ENCODE results near the gene DISP1. TPM values are rescaled to one million over a fixed set of nuclear protein-coding genes. Genes with fewer than 3 reads are reported as not detected.

Gene DISP1, protein sequence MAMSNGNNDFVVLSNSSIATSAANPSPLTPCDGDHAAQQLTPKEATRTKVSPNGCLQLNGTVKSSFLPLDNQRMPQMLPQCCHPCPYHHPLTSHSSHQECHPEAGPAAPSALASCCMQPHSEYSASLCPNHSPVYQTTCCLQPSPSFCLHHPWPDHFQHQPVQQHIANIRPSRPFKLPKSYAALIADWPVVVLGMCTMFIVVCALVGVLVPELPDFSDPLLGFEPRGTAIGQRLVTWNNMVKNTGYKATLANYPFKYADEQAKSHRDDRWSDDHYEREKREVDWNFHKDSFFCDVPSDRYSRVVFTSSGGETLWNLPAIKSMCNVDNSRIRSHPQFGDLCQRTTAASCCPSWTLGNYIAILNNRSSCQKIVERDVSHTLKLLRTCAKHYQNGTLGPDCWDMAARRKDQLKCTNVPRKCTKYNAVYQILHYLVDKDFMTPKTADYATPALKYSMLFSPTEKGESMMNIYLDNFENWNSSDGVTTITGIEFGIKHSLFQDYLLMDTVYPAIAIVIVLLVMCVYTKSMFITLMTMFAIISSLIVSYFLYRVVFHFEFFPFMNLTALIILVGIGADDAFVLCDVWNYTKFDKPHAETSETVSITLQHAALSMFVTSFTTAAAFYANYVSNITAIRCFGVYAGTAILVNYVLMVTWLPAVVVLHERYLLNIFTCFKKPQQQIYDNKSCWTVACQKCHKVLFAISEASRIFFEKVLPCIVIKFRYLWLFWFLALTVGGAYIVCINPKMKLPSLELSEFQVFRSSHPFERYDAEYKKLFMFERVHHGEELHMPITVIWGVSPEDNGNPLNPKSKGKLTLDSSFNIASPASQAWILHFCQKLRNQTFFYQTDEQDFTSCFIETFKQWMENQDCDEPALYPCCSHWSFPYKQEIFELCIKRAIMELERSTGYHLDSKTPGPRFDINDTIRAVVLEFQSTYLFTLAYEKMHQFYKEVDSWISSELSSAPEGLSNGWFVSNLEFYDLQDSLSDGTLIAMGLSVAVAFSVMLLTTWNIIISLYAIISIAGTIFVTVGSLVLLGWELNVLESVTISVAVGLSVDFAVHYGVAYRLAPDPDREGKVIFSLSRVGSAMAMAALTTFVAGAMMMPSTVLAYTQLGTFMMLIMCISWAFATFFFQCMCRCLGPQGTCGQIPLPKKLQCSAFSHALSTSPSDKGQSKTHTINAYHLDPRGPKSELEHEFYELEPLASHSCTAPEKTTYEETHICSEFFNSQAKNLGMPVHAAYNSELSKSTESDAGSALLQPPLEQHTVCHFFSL (N-terminal part only)
- 1.6 and 2.6 TPM in 2 replicates for total RNA-seq

DNA sequence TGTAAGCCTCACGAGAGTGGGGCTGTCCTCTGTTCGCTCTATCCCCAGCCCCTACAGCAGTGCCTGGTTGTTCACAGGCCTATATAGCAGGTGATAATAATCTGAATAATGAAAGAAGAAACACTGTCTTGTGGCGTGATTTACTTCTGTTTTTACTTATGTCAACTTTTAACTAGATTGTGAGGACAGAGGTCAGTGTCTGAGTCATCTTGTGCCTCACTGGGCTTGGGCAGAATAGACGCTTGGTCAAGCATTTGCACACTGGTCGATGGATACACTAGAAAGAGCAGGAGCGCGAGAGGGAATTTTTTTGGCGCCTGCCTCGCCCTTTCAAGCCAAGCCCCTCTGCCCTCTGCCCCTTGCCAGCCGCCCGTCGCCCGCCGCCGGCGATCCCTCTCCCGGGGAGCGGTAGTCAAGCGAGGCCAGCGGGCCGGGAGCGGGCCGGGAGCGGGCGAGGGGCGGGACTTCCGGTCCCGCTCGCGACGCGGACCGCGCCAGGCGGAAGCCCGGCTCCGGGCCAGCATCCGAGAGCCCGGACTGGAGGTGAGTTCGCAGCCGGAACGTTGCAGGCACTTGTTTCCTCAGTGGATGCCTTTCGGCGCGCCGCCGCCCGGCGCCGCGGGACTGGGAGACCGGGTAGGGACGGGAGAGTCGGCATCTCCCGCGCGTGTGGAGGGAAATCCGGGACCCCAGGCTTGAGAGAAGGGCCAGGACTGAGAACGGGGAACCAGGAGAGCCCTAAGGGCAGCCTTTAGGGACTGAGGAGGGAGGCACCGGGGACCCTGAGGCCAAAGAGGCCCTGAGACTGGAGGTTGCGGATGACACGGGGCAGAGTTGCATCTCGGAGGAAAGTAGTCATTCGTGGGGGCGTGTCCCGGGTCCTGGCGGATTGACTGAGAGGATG, at the start of gene DISP1:
TSS of gene DISP1 (plus strand) at position 504 of the 904 bp plus-strand sequence. CDS start 127,785 bp downstream, outside the sequence.
- intact Hi-C loops (cut with micrococcal nuclease): loop anchor here (1.0 to 10.0 kb wide), 6 partner anchors 103 to 1030 kb away; partner anchors contain the start of genes MIA3, TAF1A and TP53BP2

DNA sequence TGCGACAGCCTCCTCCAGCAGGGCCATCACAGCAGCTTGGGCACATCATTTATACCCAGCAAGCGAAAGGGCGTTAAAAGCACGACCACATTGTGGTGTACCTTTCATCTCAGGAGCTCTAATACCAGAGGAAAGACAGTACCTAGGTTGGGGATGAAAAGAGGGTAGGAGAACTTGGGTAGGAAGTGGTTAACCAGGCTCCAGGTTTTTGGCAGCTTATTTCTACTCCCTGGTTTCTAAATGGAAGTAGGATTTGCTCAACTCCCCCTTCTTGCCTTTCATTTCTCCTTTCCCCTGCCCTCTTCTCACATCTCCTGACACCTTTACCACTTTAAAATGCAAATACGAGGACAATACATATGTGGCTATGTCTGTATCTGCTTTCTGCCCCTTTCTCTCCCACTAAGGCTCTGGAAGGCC, 47.7 kb upstream of the DISP1 start:
- intact Hi-C loops (cut with micrococcal nuclease): no loop called here

DNA sequence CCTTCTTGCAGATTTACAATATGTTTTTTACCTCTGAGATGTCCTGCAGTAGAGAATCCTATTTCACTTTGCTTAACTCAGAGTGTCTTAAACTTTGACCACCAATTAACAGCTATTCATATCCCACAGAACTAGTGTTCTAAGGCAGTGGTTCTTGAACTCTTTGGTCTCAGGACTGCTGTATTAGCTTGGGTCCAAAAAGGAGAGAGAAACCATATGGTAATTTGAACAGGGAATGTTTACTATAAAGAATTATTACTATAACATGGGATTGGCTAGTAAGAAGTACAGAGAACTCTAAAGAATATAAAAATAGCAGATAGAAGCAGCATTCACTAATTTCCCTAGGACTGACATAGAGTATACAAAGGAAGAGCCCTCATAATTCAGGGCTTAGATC, 46.2 kb upstream of the DISP1 start:
- intact Hi-C loops (cut with micrococcal nuclease): no loop called here

DNA sequence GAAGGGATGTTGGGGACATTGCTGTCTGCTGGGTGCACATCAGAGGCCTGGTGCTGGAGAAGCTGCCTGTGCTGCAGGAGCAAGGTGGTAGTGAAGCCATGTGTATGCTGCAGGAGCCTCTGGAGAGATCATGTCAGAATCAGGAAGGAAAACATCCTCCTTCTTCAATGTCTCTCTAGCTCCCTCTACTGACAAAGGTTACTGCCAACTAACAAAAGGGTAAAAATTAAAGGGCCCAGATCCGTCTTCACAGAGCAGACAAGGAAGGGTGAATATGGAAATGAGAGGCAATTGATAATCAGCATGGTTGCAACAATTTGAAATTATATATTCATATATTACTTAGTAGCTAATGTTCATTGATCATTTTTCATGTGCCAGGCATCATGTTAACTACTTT, 45.7 kb upstream of the DISP1 start:
- intact Hi-C loops (cut with micrococcal nuclease): no loop called here

- intact Hi-C loops (cut with micrococcal nuclease): no loop called here
Measured at GRCh38 chr1:222769971-222770620, 44.7 kb upstream of the DISP1 start.

- intact Hi-C loops (cut with micrococcal nuclease): no loop called here
Measured at GRCh38 chr1:222772996-222773379, 41.9 kb upstream of the DISP1 start.

DNA sequence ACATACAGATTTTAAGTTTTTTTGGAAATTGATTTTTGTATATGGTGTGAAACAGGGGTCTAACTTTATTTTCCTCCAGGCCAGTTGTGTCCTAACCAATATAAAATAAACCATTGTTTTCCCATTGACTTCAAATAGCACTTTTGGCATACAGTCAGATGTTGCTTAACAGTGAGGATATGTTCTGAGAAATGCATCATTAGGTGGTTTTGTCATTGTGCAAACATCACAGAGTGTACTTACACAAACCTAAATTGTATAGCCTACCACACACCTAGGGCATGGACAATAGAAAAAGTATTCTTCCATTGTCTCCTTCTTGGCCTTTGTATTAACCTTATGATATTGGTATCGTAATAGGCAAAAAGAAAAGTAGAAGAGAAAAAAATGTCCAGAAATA, 37.4 kb upstream of the DISP1 start:
- intact Hi-C loops (cut with micrococcal nuclease): no loop called here

GRCh38 chr1:222777977-222778376, 36.9 kb upstream of the DISP1 start:
- intact Hi-C loops (cut with micrococcal nuclease): no loop called here

- intact Hi-C loops (cut with micrococcal nuclease): no loop called here
Measured at GRCh38 chr1:222781251-222781650, 33.6 kb upstream of the DISP1 start.

GRCh38 chr1:222783051-222783450, 31.8 kb upstream of the DISP1 start:
- intact Hi-C loops (cut with micrococcal nuclease): no loop called here

GRCh38 chr1:222784371-222784770, 30.5 kb upstream of the DISP1 start:
- intact Hi-C loops (cut with micrococcal nuclease): no loop called here

GRCh38 chr1:222784916-222785315, 29.9 kb upstream of the DISP1 start:
- intact Hi-C loops (cut with micrococcal nuclease): no loop called here

GRCh38 chr1:222785529-222785928, 29.3 kb upstream of the DISP1 start:
- intact Hi-C loops (cut with micrococcal nuclease): no loop called here

DNA sequence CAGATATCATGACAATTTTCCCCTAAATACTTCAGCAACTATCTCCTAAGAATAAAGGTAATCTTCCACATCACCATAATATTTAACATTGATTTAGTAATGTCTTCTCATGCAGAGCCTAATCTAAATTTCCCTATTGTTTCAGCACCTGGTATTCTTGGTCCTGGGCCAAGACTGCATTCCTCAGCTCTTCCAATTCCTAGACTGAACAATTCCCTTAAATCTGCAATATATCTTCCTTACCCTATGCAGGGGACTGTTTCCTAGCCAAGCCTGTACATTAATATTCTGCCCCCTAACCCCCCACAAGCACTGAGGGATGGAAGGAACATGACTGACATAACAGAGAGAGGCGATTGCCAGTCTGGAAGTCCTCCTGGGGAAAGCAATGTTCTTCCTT, 28.7 kb upstream of the DISP1 start:
- intact Hi-C loops (cut with micrococcal nuclease): no loop called here

DNA sequence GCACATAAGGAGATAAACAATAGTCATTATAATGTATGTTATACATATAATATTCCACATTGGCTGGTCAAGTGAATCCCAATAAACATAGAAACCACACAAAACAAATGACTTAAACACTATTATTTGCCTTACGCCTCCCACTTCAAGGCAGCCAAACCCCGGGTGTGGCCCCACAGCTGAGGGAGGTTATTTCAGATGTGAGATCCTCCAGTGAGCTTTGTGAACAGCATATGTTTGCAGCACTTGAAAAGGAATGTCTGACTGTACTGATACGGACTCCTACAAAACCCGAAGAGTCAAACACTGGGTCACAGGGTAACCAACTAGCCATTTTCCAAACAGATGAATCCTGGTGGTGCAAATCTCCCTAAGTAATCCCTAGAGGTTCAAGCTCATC, 27.1 kb upstream of the DISP1 start:
- intact Hi-C loops (cut with micrococcal nuclease): no loop called here

DNA sequence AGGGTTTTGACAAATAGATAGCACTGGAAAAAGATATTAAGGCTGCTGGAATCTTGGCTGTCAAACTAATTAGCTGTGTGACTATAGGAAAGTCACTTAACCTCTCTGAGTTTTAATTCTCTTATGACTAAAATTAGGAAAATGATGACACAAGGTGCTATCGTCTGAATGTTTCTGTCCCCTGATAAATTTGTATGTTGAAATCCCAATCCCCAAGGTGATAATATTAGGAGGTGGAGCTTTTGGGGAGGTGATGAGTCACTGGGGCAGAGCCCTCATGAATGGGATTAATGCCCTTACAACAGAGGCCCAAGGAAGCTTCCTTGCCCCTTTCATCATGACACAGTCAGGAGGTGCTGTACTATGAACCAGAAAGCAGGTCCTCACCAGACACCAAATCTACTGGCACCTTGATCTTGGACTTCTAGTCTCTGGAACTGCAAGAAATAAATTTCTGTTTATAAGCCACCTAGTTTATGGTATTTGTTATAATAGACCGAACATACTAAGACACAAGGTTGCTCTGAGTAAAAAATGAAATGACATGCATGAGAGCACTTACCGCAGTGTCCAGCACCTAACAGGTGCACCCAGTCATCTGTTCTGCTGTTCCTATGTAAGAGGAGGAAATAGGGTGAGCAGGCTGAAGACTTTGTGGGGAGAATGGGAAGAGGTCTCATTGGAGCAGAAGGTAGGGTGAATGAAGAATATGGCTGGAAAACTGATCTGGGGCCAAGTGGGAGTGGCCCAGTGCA, 26.3 kb upstream of the DISP1 start:
- intact Hi-C loops (cut with micrococcal nuclease): no loop called here

- intact Hi-C loops (cut with micrococcal nuclease): loop anchor here (5.0 kb wide), 1 partner anchor 323 kb away; no protein-coding TSS in a partner anchor
Measured at GRCh38 chr1:222790115-222790514, 24.7 kb upstream of the DISP1 start.

- intact Hi-C loops (cut with micrococcal nuclease): loop anchor here (5.0 kb wide), 1 partner anchor 323 kb away; no protein-coding TSS in a partner anchor
Measured at GRCh38 chr1:222790520-222790919, 24.3 kb upstream of the DISP1 start.

Data from T-helper 1 cell treated with Interleukin-12 subunit alpha and Interleukin-12 subunit beta and Interleukin-4 antibody, amounts not matched to agents 30 ng/mL and 1 ng/mL, for 36 hours (primary cell).